ENCODE results near the gene SLC2A1. TPM values are rescaled to one million over a fixed set of nuclear protein-coding genes. Genes with fewer than 3 reads are reported as not detected.

SLC2A1 gene
- total RNA-seq, 4 donors from 2014 or later = 953 to 4,970 (median 3,437) TPM

DNA sequence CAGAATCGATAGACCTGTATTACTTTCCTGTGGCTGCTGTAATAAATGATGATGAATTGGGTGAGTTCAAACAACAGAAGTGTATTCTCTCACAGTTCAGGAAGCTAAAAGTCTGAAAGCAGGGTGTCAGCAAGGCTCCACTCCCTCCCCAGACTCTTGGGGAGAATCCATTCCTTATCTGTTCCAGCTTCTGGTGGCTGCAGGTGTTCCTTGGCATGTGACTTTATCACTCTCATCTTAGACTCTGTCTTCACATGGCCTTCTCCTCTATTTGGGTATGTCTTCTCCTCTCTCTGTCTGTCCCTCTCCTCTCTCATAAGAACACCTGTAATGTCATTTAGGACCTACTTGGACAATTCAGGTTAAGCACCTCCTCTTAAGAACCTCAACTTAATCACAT lies 44.1 kb upstream of the SLC2A1 start:
- Histone ChIP-seq H3K4me3 (no peak overlapping the region), H3K36me3 (no peaks in the 10 kb centered on the region), H3K9me3 (no peaks in the 10 kb centered on the region), H3K27me3 (peaks cover 0 to 24% of the 10 kb centered on the region in 2 donors), H3K27ac (no peak overlapping the region), H3K4me1 (peaks cover 0 to 10% (median 3%) of the 10 kb centered on the region in 4 donors)
- no peak for DNase-seq (ENCODE audit: low spot score in 2 of 2)
- TF ChIP-seq POLR2A (IDR thresholded peaks at IDR 0.05) (no peak), EP300 (IDR thresholded peaks at IDR 0.05) (no peak)
- TF ChIP-seq, protein P1, sequence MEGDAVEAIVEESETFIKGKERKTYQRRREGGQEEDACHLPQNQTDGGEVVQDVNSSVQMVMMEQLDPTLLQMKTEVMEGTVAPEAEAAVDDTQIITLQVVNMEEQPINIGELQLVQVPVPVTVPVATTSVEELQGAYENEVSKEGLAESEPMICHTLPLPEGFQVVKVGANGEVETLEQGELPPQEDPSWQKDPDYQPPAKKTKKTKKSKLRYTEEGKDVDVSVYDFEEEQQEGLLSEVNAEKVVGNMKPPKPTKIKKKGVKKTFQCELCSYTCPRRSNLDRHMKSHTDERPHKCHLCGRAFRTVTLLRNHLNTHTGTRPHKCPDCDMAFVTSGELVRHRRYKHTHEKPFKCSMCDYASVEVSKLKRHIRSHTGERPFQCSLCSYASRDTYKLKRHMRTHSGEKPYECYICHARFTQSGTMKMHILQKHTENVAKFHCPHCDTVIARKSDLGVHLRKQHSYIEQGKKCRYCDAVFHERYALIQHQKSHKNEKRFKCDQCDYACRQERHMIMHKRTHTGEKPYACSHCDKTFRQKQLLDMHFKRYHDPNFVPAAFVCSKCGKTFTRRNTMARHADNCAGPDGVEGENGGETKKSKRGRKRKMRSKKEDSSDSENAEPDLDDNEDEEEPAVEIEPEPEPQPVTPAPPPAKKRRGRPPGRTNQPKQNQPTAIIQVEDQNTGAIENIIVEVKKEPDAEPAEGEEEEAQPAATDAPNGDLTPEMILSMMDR (IDR thresholded peaks at IDR 0.05) = no peak
- 50 to 64% methylated on average over 1 of the region's 1 CpG for WGBS, 2 donors

DNA sequence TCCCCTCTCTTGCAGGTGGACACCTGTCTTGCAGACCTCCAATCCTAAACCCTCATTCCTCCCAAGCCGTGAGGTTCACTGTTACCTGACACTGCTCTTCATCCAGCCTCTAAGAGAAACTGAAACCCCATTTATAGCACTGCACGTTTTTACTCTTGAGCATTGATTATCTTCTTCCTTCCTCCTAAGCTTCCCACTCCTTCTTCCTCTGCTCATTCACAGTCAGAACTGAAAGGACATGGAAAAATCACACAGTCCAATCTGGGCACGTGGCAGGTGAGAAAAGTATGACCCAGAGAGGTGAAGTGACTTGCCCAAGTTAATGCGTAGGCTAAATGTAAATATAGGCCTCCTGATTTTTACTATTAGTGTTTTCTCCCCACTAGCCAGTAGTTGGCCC lies 43.4 kb upstream of the SLC2A1 start:
- WGBS, 2 donors = 68 to 78% methylated on average over 4 of the region's 4 CpGs
- H3K9me3 ChIP-seq = no peaks in the 10 kb centered on the region
- TF ChIP-seq, protein P1 (IDR thresholded peaks at IDR 0.05) = no peak
- no peak for TF ChIP-seq EP300 (IDR thresholded peaks at IDR 0.05)

DNA sequence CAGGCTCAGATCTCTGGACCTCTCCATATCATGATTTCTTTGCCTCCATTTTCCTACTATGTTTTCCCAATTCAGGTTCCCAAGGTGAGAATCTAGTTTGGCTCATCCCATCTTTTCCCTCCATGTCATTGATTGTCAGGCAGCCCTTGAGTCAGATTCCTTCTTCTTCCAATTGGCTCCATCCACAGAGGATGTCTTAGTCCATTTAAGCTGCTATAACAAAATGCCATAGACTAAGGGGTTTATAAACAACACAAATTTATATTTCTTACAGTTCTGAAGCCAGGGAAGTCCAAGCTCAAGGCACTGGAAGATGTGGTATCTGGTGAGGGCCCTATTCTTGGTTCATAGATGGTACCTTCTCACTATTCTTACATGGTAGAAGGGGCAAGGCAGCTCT lies 42.8 kb upstream of the SLC2A1 start:
- Histone ChIP-seq H3K27ac (no peak overlapping the region), H3K36me3 (no peaks in the 10 kb centered on the region), H3K9me3 (no peaks in the 10 kb centered on the region), H3K4me1 (no peaks in the 10 kb centered on the region), H3K27me3 (peaks cover 0 to 11% of the 10 kb centered on the region in 2 donors), H3K4me3 (no peak overlapping the region)
- no peak for DNase-seq (ENCODE audit: low spot score in 2 of 2)
- TF ChIP-seq POLR2A (IDR thresholded peaks at IDR 0.05) = no peak
- TF ChIP-seq EP300 (IDR thresholded peaks at IDR 0.05) = no peak
- TF ChIP-seq, protein P1 (IDR thresholded peaks at IDR 0.05) = no peak

More for the DNA sequence above, 43.4 kb upstream of the SLC2A1 start:
- H3K4me1 ChIP-seq = peaks cover 0 to 3% (median under 1%) of the 10 kb centered on the region in 4 donors
- H3K4me3 ChIP-seq = no peak overlapping the region
- H3K36me3 ChIP-seq = no peaks in the 10 kb centered on the region
- no peak overlapping the region for H3K27ac ChIP-seq
- DNase-seq (ENCODE audit: low spot score in 2 of 2) = no peak
- peaks cover 0 to 18% of the 10 kb centered on the region in 2 donors for H3K27me3 ChIP-seq

DNA sequence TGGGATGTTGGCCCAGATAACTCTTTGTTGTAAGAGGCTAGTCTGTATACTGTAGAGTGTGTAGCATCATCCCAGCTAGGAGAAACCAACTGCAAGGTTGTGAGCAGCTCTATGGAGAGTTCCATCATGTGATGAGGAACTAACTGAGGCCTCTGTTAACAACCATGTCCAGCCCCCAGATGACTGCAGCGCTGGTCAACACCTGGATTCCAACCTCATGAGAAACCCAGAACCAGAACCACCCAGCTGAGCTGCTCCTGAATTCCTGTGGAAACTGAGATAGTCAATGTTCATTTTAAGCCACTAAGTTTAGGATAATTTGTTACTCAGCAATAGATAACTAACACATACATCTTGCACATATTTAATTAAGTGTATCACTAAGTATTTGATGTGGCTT lies 41.6 kb upstream of the SLC2A1 start:
- no peaks in the 10 kb centered on the region for H3K4me1 ChIP-seq
- H3K9me3 ChIP-seq = no peaks in the 10 kb centered on the region
- no peak overlapping the region for H3K4me3 ChIP-seq
- TF ChIP-seq, protein P1 (IDR thresholded peaks at IDR 0.05) = no peak
- TF ChIP-seq POLR2A (IDR thresholded peaks at IDR 0.05) (no peak), EP300 (IDR thresholded peaks at IDR 0.05) (no peak)
- 88% methylated on average over 1 of the region's 1 CpG for WGBS, 2 donors
- H3K27ac ChIP-seq = no peak overlapping the region
- H3K27me3 ChIP-seq = peaks cover 0 to 1% of the 10 kb centered on the region in 2 donors
- no peak for DNase-seq (ENCODE audit: low spot score in 2 of 2)
- H3K36me3 ChIP-seq = no peaks in the 10 kb centered on the region

DNA sequence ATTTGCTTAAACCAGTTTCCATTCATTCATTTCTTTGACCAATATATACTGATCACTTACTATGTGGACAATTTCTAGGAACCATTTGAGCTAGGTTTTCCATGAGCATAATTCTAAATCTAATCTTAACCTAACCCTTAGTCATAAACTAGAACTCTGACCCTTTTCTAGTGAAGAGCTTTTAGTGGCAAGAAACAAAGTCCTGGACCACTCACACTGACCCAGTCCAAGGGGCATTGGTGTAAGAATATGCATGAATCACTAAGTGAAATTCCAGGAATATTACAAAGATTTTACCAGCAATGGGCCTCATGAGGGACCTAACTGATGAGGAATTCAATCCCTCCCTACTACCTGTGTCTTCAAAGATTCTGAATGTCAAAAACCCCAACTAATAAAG lies 40.6 kb upstream of the SLC2A1 start:
- H3K4me3 ChIP-seq = no peak overlapping the region
- H3K4me1 ChIP-seq = no peaks in the 10 kb centered on the region
- H3K27ac ChIP-seq = no peak overlapping the region
- no peaks in the 10 kb centered on the region for H3K27me3 ChIP-seq
- TF ChIP-seq, protein P1 (IDR thresholded peaks at IDR 0.05) = no peak
- TF ChIP-seq POLR2A (IDR thresholded peaks at IDR 0.05) (no peak), EP300 (IDR thresholded peaks at IDR 0.05) (no peak)
- no peaks in the 10 kb centered on the region for H3K36me3 ChIP-seq
- no peak for DNase-seq (ENCODE audit: low spot score in 2 of 2)
- H3K9me3 ChIP-seq = no peaks in the 10 kb centered on the region

Data from tibial nerve (tissue), 4 donors.